GM12891 (cell line): Measurements from ENCODE around the gene SH3TC1.

Experiments
- PAX5 ChIP-seq: IDR thresholded peaks from 2 replicates; pipeline ENCODE4 v1.6.1; 2011; ENCODE audit warnings: low read length, moderate library complexity, mild to moderate bottlenecking; ENCODE audit not compliant: insufficient read depth, severe bottlenecking
- POLR2A ChIP-seq: IDR thresholded peaks from 2 replicates; pipeline ENCODE4 v1.6.1; 2011; ENCODE audit warnings: low read depth, low read length, control low read depth
- POLR2AphosphoS5 ChIP-seq: IDR thresholded peaks from 2 replicates; pipeline ENCODE4 v1.6.1; 2011; ENCODE audit warnings: low read depth, low read length, control low read depth
- POU2F2 ChIP-seq: IDR thresholded peaks from 2 replicates; pipeline ENCODE4 v1.6.1; 2011; ENCODE audit warnings: low read depth, mild to moderate bottlenecking, control low read depth, low read length, moderate library complexity
- SPI1 ChIP-seq: IDR thresholded peaks from 2 replicates; pipeline ENCODE4 v1.6.1; 2011; ENCODE audit warnings: low read depth, low read length, control low read depth
- TAF1 ChIP-seq: IDR thresholded peaks from 2 replicates; pipeline ENCODE4 v1.6.1; 2011; ENCODE audit warnings: low read depth, low read length, control low read depth

- TF ChIP-seq TAF1 (no peak), POLR2A (no peak), POLR2AphosphoS5 (no peak), POU2F2 (no peak), SPI1 (no peak), PAX5 (no peak)
These were observed 20.0 kb upstream of the SH3TC1 start for GRCh38 chr4:8179074-8179473.
